K562 (cell line): Measurements from ENCODE around the gene HELZ. TPM values are rescaled to one million over a fixed set of nuclear protein-coding genes. Genes with fewer than 3 reads are reported as not detected.

Experiments
- ATAC-seq: fragments of 200-7000 bp; cut with Tn5 transposase; 3 replicates; pipeline ENCODE4 v1.9.1; 2020; ENCODE audit warnings: moderate library complexity
- BruUV-seq: library from RNA; stranded (reverse); fragments of 400-500 nt; replicated peaks from 2 replicates; lab custom pipeline; 2021; lab: Mats Ljungman, UMichigan
- CTCF ChIA-PET: fragments of 300-600 bp; formaldehyde crosslinking; extraction: SDS; loops from one replicate; lab custom pipeline; 2021; ENCODE audit warnings: low intra/inter-chr PET ratio; lab: Yijun Ruan, JAX
- POLR2A ChIA-PET: fragments of 300-600, 350-650 bp; sonication (Branson Sonifier 250); formaldehyde crosslinking; extraction: SDS; loops from one replicate; lab custom pipeline; 2021; ENCODE audit warnings: antibody characterized with exemption, inconsistent platforms; lab: Yijun Ruan, JAX
- DNase-seq, 4 experiments: peaks; one replicate each; pipeline versions ENCODE4 v3.0.0 to v3.0.0-alpha.2; 2011 to 2018; ENCODE audit warnings: low spot score in 3 of 4, mixed read lengths in 3 of 4; ENCODE audit errors: extremely low read depth in 1 of 4
- FAIRE-seq: peaks from 2 replicates; lab custom pipeline; 2011; peaks lifted over from hg19 to GRCh38; lab: Jason Lieb, UNC
- H2AFZ ChIP-seq: 2 replicates; pipeline ENCODE4 v1.6.0; 2011; ENCODE audit warnings: low read depth, low read length, control low read depth, inconsistent platforms
- H3K27ac ChIP-seq: fragments of 200-600 bp; 3 replicates; pipeline ENCODE4 v1.8.0; 2011; ENCODE audit warnings: low read depth, mild to moderate bottlenecking, control low read depth, inconsistent platforms, low read length, moderate library complexity, mixed read lengths; ENCODE audit errors: extremely low read depth
- H3K27me3 ChIP-seq, 2 experiments: fragments of 300-600 bp in 1 of 2; 2 replicates in 1 of 2; 3 replicates in 1 of 2; pipeline versions ENCODE4 v1.6.0 to v1.8.0; 2011; ENCODE audit warnings: inconsistent platforms in 2 of 2, low read length in 2 of 2, mild to moderate bottlenecking in 1 of 2, mixed read lengths in 1 of 2, moderate library complexity in 1 of 2; ENCODE audit not compliant: control insufficient read depth in 2 of 2, insufficient read depth in 2 of 2
- H3K36me3 ChIP-seq: fragments of 300-600 bp; 3 replicates; pipeline ENCODE4 v1.8.0; 2011; ENCODE audit warnings: mild to moderate bottlenecking, low read length, inconsistent platforms; ENCODE audit not compliant: control insufficient read depth, insufficient read depth
- H3K4me1 ChIP-seq, 2 experiments: fragments of 200-600 bp in 1 of 2; replicated peaks in 1 of 2; 2 replicates in 1 of 2; 3 replicates in 1 of 2; pipeline versions ENCODE4 v1.5.1 to v1.8.0; 2011; ENCODE audit warnings: inconsistent platforms in 2 of 2, low read length in 2 of 2, mild to moderate bottlenecking in 1 of 2, mixed read lengths in 1 of 2, moderate library complexity in 1 of 2; ENCODE audit not compliant: control insufficient read depth in 2 of 2, insufficient read depth in 2 of 2
- H3K4me2 ChIP-seq: 2 replicates; pipeline ENCODE4 v1.6.1; 2011; ENCODE audit warnings: low read length, control low read depth, inconsistent platforms, mixed read lengths; ENCODE audit not compliant: insufficient read depth
- H3K4me3 ChIP-seq: fragments of 200-600 bp; sonication (generic), shearing (Covaris generic); 2 replicates; pipeline ENCODE4 v1.5.1; 2016; ENCODE audit warnings: control low read depth, inconsistent platforms
- H3K79me2 ChIP-seq: fragments of 200-600 bp; 3 replicates; pipeline ENCODE4 v1.8.0; 2011; ENCODE audit warnings: low read length, inconsistent platforms; ENCODE audit not compliant: control insufficient read depth, insufficient read depth
- H3K9ac ChIP-seq, 2 experiments: 2 replicates each; pipeline versions ENCODE4 v1.6.0 to v1.6.1; 2011; ENCODE audit warnings: low read depth in 2 of 2, low read length in 2 of 2, control low read depth in 1 of 2, inconsistent platforms in 1 of 2, mild to moderate bottlenecking in 1 of 2, mixed read lengths in 1 of 2; ENCODE audit not compliant: insufficient read depth in 1 of 2
- H3K9me1 ChIP-seq: one replicate; pipeline ENCODE4 v1.6.0; 2011; ENCODE audit warnings: inconsistent platforms, mild to moderate bottlenecking, low read length, moderate library complexity; ENCODE audit not compliant: control insufficient read depth, insufficient read depth
- H3K9me3 ChIP-seq: replicated peaks from 2 replicates; pipeline ENCODE4 v1.5.1; 2011; ENCODE audit warnings: low read depth, low read length, inconsistent platforms; ENCODE audit not compliant: control insufficient read depth, insufficient read depth
- H4K20me1 ChIP-seq: replicated peaks from 2 replicates; pipeline ENCODE4 v1.6.1; 2011; ENCODE audit warnings: low read length, inconsistent platforms, mixed read lengths; ENCODE audit not compliant: control insufficient read depth, insufficient read depth
- DIDO1 ChIP-seq: fragments of 450-650 bp; IDR thresholded peaks from 2 replicates; pipeline ENCODE4 v1.6.1; 2016; ENCODE audit warnings: low read depth, missing biosample characterization, missing genetic modification characterization
- HNRNPL ChIP-seq: fragments of 200-400 bp; formaldehyde crosslinking; IDR thresholded peaks from 2 replicates; pipeline ENCODE4 v1.6.1; 2017; ENCODE audit warnings: low read depth, mild to moderate bottlenecking, low read length
- NCOA2 ChIP-seq, 2 experiments: fragments of 450-650 bp; IDR thresholded peaks; 2 replicates each; pipeline ENCODE4 v1.6.1; 2018; ENCODE audit warnings: mild to moderate bottlenecking in 2 of 2, moderate library complexity in 1 of 2; ENCODE audit not compliant: partially characterized antibody in 2 of 2
- NR2C1 ChIP-seq, 2 experiments: fragments of 450-650 bp; IDR thresholded peaks; 2 replicates each; pipeline ENCODE4 v1.6.1; 2017; ENCODE audit warnings: mild to moderate bottlenecking in 2 of 2, antibody characterized with exemption in 1 of 2, inconsistent platforms in 1 of 2, missing compliant biosample characterization in 1 of 2, missing genetic modification characterization in 1 of 2
- PHF21A ChIP-seq: fragments of 450-650 bp; IDR thresholded peaks from 2 replicates; pipeline ENCODE4 v1.6.1; 2017; ENCODE audit warnings: low read depth, borderline replicate concordance
- RFX7 ChIP-seq: fragments of 250-450 bp; sonication (Bioruptor Pico); IDR thresholded peaks from 2 replicates; pipeline ENCODE4 v1.5.1; 2021; ENCODE audit warnings: mild to moderate bottlenecking
- RNF219 ChIP-seq: fragments of 250-450 bp; sonication (Bioruptor Pico); IDR thresholded peaks from 2 replicates; pipeline ENCODE4 v1.5.0; 2022; ENCODE audit warnings: mild to moderate bottlenecking
- SIRT6 ChIP-seq: IDR thresholded peaks from one replicate; pipeline ENCODE4 v1.6.1; 2012; ENCODE audit warnings: low read depth, mild to moderate bottlenecking, control low read depth, inconsistent platforms, low read length, moderate library complexity
- SNIP1 ChIP-seq: fragments of 450-650 bp; IDR thresholded peaks from 2 replicates; pipeline ENCODE4 v1.7.1; 2017; ENCODE audit warnings: low read depth, mild to moderate bottlenecking
- SREBF1 ChIP-seq: fragments of 150-350 bp; IDR thresholded peaks from 2 replicates; pipeline ENCODE4 v1.6.1; 2014; ENCODE audit warnings: antibody characterized with exemption, low read depth, low read length, borderline replicate concordance
- SREBF2 ChIP-seq: sonication (generic); formaldehyde crosslinking; IDR thresholded peaks from 2 replicates; pipeline ENCODE4 v1.4.0; 2020; ENCODE audit warnings: mild to moderate bottlenecking, missing genetic modification reagents
- ZNF23 ChIP-seq: fragments of 250-450 bp; sonication (Bioruptor Pico); IDR thresholded peaks from 2 replicates; pipeline ENCODE4 v1.4.0; 2020; ENCODE audit warnings: mild to moderate bottlenecking
- ZNF444 ChIP-seq: fragments of 250-450 bp; sonication (Bioruptor Pico); IDR thresholded peaks from 2 replicates; pipeline ENCODE4 v1.4.0; 2020; ENCODE audit warnings: mild to moderate bottlenecking, moderate library complexity
- ZNF717 ChIP-seq: fragments of 250-450 bp; sonication (Bioruptor Pico); IDR thresholded peaks from 2 replicates; pipeline ENCODE4 v1.5.0; 2021
- WGBS: fragments of 100-300 bp; shearing (Covaris generic); methylation state at CpG from one replicate; pipeline ENCODE4 v1.1.6; 2016; ENCODE audit warnings: low coverage, mixed read lengths; ENCODE audit not compliant: insufficient coverage; ENCODE audit errors: missing lambda C conversion rate; 5-methylcytosine and 5-hydroxymethylcytosine counted together
- in situ Hi-C: fragments of 300-500 bp; cut with MboI; formaldehyde crosslinking; loops from 4 replicates; pipeline ENCODE4 v1.15.0; 2018; ENCODE audit warnings: inconsistent platforms, mixed read lengths
- intact Hi-C: fragments of 100-400 bp; cut with micrococcal nuclease; formaldehyde crosslinking; loops from 2 replicates; pipeline ENCODE4 v1.14.2; 2022
- polyA plus RNA-seq, 8 experiments: library from polyadenylated mRNA; depleted of rRNA in 4 of 8; stranded (reverse) in 5 of 8; unstranded in 3 of 8; fragments of >200 nt; fragmentation: Nextera tagmentation in 2 of 8; fragmentation: Illumina TruSeq in 1 of 8; extraction: Ambion mirVana in 2 of 8; extraction: Trizol in 1 of 8; gene quantifications; 2 replicates each; pipeline versions ENCODE4 v1.2.1 to v1.2.3, GENCODE V29; 2011 to 2014; ENCODE audit warnings: inconsistent platforms in 1 of 8, missing spikeins in 1 of 8
- total RNA-seq, 7 experiments: library from RNA; depleted of rRNA in 6 of 7; stranded (reverse); fragments of >200 nt in 6 of 7; fragmentation: Illumina TruSeq in 2 of 7; extraction: Trizol in 2 of 7; gene quantifications; 2 replicates each; pipeline versions ENCODE4 v1.2.1 to v1.2.3, GENCODE V29; 2011 to 2021; ENCODE audit warnings: low replicate concordance in 1 of 7

HELZ gene
- total and polyA plus RNA-seq, 9 of the 15 experiments (the other 6 are each of a cell fraction or from before 2014, with no cell fraction given) = 5.2 to 39.8 (median 17.3) TPM

- no peaks in the 10 kb centered on the region for H3K9me1 ChIP-seq
- no peak for DNase-seq
- no peak overlapping the region for H3K27ac ChIP-seq
- no peak overlapping the region for H3K4me2 ChIP-seq
- in situ Hi-C loops (no loop called here), intact Hi-C loops (no loop called here)
- ATAC-seq = no peak
- no peak overlapping the region for H3K9ac ChIP-seq
- H3K4me3 ChIP-seq = no peak overlapping the region
- no peak for FAIRE-seq
- no peak overlapping the region for H2AFZ ChIP-seq
- TF ChIP-seq NR2C1 (IDR thresholded peaks at IDR 0.05) = no peak
- TF ChIP-seq NR2C1 (tag; IDR thresholded peaks at IDR 0.05) = no peak
- TF ChIP-seq NCOA2 (IDR thresholded peaks at IDR 0.05; ENCODE audit: partially characterized antibody in 2 of 2) = no peak
- no peak for TF ChIP-seq ZNF23 (CRISPR knock-in tag)
- no peak for TF ChIP-seq SNIP1
- TF ChIP-seq HNRNPL = no peak
- no peak for TF ChIP-seq DIDO1 (tag)
- TF ChIP-seq RNF219 (CRISPR knock-in tag) = no peak
- TF ChIP-seq PHF21A = no peak
- TF ChIP-seq SREBF2 (CRISPR knock-in tag) = no peak
- no peak for TF ChIP-seq ZNF444
- TF ChIP-seq ZNF717 = no peak
- no peak for TF ChIP-seq SREBF1
- TF ChIP-seq SIRT6 = no peak
- TF ChIP-seq RFX7 = no peak
- H3K4me1 ChIP-seq = no peaks in the 10 kb centered on the region
- WGBS = 97% methylated on average over 2 of the region's 2 CpGs
- no peaks in the 10 kb centered on the region; the same call in 1 of the 2 replicates for H4K20me1 ChIP-seq
- H3K79me2 ChIP-seq = no peaks in the 10 kb centered on the region
- H3K9me3 ChIP-seq = no peaks in the 10 kb centered on the region
- ChIA-PET POLR2A (no interaction called here), CTCF (no interaction called here)
- BruUV-seq = no TSS peak
- H3K36me3 ChIP-seq = peaks cover 45% of the 10 kb centered on the region
- H3K27me3 ChIP-seq = no peaks in the 10 kb centered on the region
Observed at GRCh38 chr17:67194134-67194533, 50.9 kb downstream of the HELZ start.
